ENCODE data around the gene LTBP1. TPM values are rescaled to one million over a fixed set of nuclear protein-coding genes. Genes with fewer than 3 reads are reported as not detected.

LTBP1 gene
- total RNA-seq, 2 donors from 2014 or later = 2.2 to 33.8 TPM

DNA sequence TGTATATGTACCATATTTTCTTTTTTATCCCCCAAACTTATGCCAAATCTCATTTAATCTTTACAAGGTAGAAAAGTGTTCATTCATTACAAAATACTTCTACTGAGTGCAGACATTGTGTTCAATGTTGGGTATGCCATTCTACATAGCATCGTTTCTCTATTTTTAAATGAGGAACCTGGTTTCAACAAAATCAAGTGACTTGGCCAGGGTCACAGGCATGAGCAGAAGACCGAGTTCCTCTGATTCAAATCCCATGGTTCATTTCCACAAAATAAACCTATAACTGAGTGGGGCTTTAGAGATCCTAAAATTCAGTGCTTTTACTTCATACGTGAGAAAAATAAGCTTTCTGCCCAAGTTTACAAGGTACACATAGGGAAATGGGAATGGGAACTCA lies 448.3 kb downstream of the LTBP1 start:
- H3K27ac Mint-ChIP-seq = no peak overlapping the region
- DNase-seq = no peak
- H3K4me1 Mint-ChIP-seq = no peaks in the 10 kb centered on the region

DNA sequence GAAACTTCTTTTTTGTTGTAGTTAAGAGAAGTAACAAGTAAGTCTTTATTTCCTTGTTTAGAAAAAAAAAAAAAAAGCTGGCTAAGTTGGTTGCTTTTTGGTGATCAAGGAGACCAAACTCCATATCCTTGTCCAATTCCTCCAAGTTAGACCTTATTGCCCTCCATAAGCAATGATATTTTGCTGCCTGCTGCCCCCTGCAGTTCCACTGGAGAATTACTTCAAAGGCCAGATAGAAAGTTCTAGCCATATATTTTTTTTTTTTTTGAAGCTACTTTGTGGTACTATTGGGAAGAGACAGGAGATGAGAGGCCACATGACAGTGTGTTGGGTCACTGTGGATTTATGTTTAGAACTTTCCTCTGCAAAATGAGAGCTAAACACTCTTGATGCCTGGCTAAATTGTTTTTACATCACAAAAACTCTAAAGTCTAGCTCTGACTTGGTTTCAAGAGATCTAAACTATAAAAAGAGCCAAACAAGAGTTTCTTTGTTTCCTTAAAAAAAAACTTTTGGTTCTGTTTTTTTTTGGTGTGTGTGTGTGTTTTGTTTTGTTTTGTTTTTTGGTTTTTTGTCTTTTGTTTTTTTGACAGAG lies 449.0 kb downstream of the LTBP1 start:
- no peaks in the 10 kb centered on the region for H3K4me1 Mint-ChIP-seq
- no peak overlapping the region for H3K27ac Mint-ChIP-seq
- H3K27me3 Mint-ChIP-seq = peaks cover 4% of the 10 kb centered on the region
- no peaks in the 10 kb centered on the region for H3K9me3 ChIP-seq (ENCODE audit: control insufficient read depth, low read length, poor library complexity, severe bottlenecking)
- no peaks in the 10 kb centered on the region for H3K36me3 Mint-ChIP-seq (ENCODE audit: low read depth)
- H3K4me3 Mint-ChIP-seq = no peak overlapping the region
- DNase-seq (peak in 1 of 3 donors; percentile 28), ATAC-seq (no peak)

More for the DNA sequence above, 448.3 kb downstream of the LTBP1 start:
- ATAC-seq = no peak
- no peak overlapping the region for H3K4me3 Mint-ChIP-seq
- H3K9me3 ChIP-seq (ENCODE audit: control insufficient read depth, low read length, poor library complexity, severe bottlenecking) = no peaks in the 10 kb centered on the region
- peaks cover 4% of the 10 kb centered on the region for H3K27me3 Mint-ChIP-seq
- no peaks in the 10 kb centered on the region for H3K36me3 Mint-ChIP-seq (ENCODE audit: low read depth)

DNA sequence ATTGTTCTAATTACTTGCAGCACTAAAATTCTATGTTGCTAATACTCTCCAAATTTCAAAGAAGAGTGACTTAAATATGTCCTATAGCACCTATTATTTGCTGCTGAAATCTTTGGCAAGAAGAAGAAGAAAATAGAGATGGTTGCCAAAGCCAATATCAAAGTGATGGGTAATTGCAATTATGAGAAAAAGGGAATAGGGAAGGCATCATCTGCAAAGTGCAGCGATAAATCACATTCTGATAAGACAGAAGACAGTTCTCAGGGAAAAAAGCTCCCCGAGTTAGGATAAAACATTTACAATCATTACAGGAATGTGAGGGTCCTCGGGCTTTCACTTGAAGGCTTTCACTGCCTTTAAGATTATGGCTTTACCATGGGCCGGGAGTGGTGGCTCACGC lies 457.6 kb downstream of the LTBP1 start:
- ATAC-seq = no peak
- H3K27ac Mint-ChIP-seq = no peak overlapping the region
- no peak overlapping the region for H3K4me3 Mint-ChIP-seq
- H3K9me3 ChIP-seq (ENCODE audit: control insufficient read depth, low read length, poor library complexity, severe bottlenecking) = peaks cover 4% of the 10 kb centered on the region
- H3K27me3 Mint-ChIP-seq = peaks cover 25% of the 10 kb centered on the region
- no peaks in the 10 kb centered on the region for H3K36me3 Mint-ChIP-seq (ENCODE audit: low read depth)
- DNase-seq = no peak
- H3K4me1 Mint-ChIP-seq = no peaks in the 10 kb centered on the region

DNA sequence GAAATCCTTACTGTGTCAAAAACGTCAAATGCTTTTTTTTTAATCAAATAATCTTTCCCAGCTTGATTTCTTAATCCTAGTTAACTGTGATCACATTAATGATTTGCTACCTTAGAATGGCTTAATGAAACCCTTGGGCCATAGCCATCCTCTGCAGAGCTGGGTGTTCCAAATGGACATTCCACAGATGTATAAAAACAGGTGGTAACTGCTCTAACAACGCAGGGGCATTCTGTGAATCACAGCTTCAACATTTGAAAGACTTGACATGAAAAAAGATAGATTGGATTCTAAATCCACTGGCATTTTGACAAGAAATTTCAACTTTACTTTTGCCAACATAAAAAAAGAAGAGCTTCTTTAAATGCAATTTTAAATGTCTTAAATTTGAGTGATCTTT lies 459.9 kb downstream of the LTBP1 start:
- Mint-ChIP-seq H3K4me1 (no peaks in the 10 kb centered on the region), H3K4me3 (no peak overlapping the region), H3K27ac (no peak overlapping the region), H3K36me3 (ENCODE audit: low read depth) (no peaks in the 10 kb centered on the region), H3K27me3 (peaks cover 22% of the 10 kb centered on the region)
- H3K9me3 ChIP-seq (ENCODE audit: control insufficient read depth, low read length, poor library complexity, severe bottlenecking) = peaks cover 4% of the 10 kb centered on the region
- ATAC-seq (no peak), DNase-seq (no peak)

DNA sequence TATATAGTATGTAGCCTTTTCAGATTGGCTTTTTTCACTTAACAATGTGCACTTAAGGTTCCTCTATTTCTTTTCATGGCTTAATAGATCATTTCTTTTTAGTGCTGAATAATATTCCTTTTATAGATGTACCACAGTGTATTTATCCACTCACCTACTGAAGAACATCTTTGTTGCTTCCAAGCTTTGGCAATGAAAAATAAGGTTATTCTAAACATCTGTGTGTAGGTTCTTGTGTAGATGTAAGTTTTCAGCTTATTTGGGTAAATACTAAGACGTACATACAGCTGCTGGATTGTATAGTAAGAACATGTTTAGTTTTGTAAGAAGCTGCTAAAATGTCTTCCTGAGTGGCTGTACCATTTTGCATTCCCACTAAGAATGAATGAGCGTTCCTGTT lies 461.4 kb downstream of the LTBP1 start:
- no peaks in the 10 kb centered on the region for H3K36me3 Mint-ChIP-seq (ENCODE audit: low read depth)
- peaks cover 22% of the 10 kb centered on the region for H3K27me3 Mint-ChIP-seq
- no peak for DNase-seq
- ATAC-seq = no peak
- peaks cover 4% of the 10 kb centered on the region for H3K9me3 ChIP-seq (ENCODE audit: control insufficient read depth, low read length, poor library complexity, severe bottlenecking)
- H3K4me1 Mint-ChIP-seq = no peaks in the 10 kb centered on the region
- no peak overlapping the region for H3K27ac Mint-ChIP-seq
- no peak overlapping the region for H3K4me3 Mint-ChIP-seq

DNA sequence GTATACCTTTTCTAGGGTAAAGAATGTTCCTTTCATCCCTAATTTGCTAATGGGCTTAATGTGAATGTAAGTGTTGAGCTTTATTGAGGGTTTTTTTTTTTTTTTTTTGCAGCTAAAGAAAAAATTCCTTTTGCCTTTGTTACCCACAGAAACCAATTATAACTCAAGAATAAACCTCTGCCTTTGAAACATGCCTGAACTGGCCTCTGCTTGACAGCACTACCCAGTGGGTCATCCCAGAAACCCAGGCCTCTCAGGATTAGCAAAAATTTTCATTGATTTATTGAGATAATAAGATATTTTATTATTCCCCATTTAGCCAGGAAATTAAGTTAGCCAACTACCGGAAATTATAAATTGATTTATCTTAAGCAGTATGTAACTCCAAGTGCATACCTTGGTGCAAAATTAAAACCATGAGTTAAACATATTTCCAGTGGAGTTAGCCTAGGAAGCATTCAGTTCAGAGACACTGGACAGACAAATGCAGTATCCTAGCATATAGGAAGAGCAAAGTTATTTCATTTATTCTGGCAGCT lies 462.7 kb downstream of the LTBP1 start:
- Mint-ChIP-seq H3K27me3 (peaks cover 16% of the 10 kb centered on the region), H3K4me3 (no peak overlapping the region), H3K27ac (no peak overlapping the region), H3K36me3 (ENCODE audit: low read depth) (no peaks in the 10 kb centered on the region), H3K4me1 (no peaks in the 10 kb centered on the region)
- peaks cover 4% of the 10 kb centered on the region for H3K9me3 ChIP-seq (ENCODE audit: control insufficient read depth, low read length, poor library complexity, severe bottlenecking)
- DNase-seq = no peak
- no peak for ATAC-seq

DNA sequence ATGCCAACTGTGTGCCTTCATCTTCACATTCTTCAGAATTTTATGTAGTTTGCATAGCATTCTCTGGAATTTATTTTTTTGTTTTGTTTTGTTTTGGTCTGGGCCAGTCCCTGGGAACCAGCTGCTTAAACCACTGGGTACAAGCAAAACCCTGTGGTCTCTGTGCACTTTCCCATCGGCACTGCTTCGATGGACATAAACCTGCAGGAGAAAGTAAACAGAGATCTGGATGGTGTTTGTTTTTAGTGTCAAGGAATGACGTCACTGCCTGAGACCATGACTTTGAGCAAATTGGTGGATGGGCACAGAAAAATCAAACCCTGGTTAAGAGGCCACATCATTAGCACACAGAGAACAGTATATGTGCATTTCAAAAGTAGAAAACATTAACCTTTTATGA lies 465.0 kb downstream of the LTBP1 start:
- no peak overlapping the region for H3K27ac Mint-ChIP-seq

DNA sequence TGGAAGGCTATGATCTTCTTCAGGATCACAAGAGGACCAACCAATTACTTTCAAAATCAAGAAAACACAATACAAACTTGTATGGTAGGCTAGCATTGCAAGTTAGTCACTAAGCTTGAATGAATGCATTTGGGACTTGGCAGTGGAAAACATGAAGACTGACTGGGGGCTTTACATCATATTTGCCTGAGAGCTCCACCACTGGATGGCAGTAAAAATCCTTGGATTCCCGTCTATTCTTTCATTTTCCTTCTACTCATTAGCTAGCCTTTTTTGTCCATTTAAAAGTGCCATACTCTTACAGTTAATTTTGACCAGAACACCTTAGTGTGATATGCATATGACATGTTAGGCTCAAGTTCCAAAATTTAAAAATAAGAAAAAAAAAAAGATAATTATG lies 466.2 kb downstream of the LTBP1 start:
- Mint-ChIP-seq H3K27ac (no peak overlapping the region), H3K27me3 (peaks cover 18% of the 10 kb centered on the region), H3K36me3 (ENCODE audit: low read depth) (peaks cover 3% of the 10 kb centered on the region), H3K4me1 (no peaks in the 10 kb centered on the region), H3K4me3 (no peak overlapping the region)
- DNase-seq (no peak), ATAC-seq (no peak)
- peaks cover 4% of the 10 kb centered on the region for H3K9me3 ChIP-seq (ENCODE audit: control insufficient read depth, low read length, poor library complexity, severe bottlenecking)

More for the DNA sequence above, 465.0 kb downstream of the LTBP1 start:
- DNase-seq (no peak), ATAC-seq (no peak)
- H3K27me3 Mint-ChIP-seq = peaks cover 8% of the 10 kb centered on the region
- no peak overlapping the region for H3K4me3 Mint-ChIP-seq
- peaks cover under 1% of the 10 kb centered on the region for H3K36me3 Mint-ChIP-seq (ENCODE audit: low read depth)
- H3K9me3 ChIP-seq (ENCODE audit: control insufficient read depth, low read length, poor library complexity, severe bottlenecking) = peaks cover 4% of the 10 kb centered on the region
- no peaks in the 10 kb centered on the region for H3K4me1 Mint-ChIP-seq

DNA sequence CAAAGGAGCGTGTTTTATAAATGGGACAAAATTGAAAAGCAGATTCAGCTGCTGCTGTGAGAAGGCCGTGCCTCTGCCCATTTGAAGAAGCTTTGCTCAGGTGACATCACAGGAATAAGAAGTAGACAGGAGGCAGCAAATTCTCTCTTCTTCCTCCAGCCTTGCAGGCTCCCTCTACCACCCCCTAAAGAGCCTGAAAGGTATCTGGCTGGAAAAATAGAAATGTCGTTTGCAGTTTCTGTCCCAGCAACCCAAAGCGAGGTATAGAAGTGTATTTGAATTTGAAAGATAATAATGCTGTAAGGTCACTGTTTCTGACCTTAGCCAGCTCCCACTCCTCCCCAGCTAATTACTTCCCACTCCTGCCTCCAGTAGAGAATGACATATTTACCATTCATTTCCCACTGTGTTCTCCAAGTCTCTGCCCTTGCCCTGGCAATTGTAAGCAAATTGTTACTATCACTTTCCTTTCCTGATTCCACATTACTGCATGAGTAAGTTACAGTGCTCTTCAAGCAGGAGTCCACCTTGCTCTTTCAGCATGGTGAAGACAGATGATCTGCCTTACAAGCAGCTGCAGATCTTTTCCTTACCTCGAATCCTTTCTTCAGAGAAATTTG lies 472.9 kb downstream of the LTBP1 start:
- peaks cover 3% of the 10 kb centered on the region for H3K36me3 Mint-ChIP-seq (ENCODE audit: low read depth)
- DNase-seq (no peak), ATAC-seq (no peak)
- H3K9me3 ChIP-seq (ENCODE audit: control insufficient read depth, low read length, poor library complexity, severe bottlenecking) = no peaks in the 10 kb centered on the region
- H3K4me1 Mint-ChIP-seq = no peaks in the 10 kb centered on the region
- H3K27ac Mint-ChIP-seq = no peak overlapping the region
- peaks cover 40% of the 10 kb centered on the region for H3K27me3 Mint-ChIP-seq
- no peak overlapping the region for H3K4me3 Mint-ChIP-seq

DNA sequence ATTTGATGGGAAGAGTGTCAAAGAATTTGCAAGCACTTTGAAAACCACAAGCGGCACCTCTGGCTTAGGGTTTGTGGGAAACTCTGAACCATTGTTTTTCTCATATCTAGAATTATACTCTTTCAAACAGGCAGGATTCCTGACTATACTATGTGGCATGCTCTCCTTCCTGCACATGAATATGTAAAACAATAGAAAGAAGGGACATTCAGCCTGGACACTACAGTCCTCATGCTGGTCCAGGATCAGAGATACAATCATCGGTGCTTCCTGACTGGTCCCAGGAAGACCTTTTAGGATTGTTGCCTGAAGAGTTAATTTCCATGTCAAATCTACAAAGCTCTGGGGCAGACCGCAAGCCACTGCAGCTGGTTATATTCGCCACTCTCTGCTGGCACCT lies 474.0 kb downstream of the LTBP1 start:
- Mint-ChIP-seq H3K27ac (no peak overlapping the region), H3K4me3 (no peak overlapping the region), H3K36me3 (ENCODE audit: low read depth) (peaks cover 3% of the 10 kb centered on the region), H3K4me1 (no peaks in the 10 kb centered on the region), H3K27me3 (peaks cover 38% of the 10 kb centered on the region)
- H3K9me3 ChIP-seq (ENCODE audit: control insufficient read depth, low read length, poor library complexity, severe bottlenecking) = no peaks in the 10 kb centered on the region
- DNase-seq (no peak), ATAC-seq (no peak)

DNA sequence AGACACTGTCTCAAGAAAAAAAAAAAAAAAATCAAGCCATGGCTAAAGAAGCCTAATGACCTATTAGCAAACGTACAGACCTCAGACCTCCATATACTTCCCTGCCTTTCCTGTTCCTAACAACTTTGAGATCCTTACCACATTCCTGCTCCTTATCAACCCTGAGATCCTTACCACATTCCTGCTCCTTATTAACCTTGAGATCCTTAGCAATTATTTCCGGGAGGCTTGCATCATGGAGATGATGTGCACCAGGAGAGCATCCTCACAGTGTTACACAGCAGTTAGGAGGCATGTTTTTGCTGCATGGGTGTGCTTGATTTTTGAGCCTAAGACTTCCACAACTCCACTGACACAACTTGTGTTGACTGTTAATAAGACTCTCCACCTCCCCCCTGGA lies 475.1 kb downstream of the LTBP1 start:
- peaks cover 1% of the 10 kb centered on the region for H3K36me3 Mint-ChIP-seq (ENCODE audit: low read depth)
- no peaks in the 10 kb centered on the region for H3K4me1 Mint-ChIP-seq
- no peaks in the 10 kb centered on the region for H3K9me3 ChIP-seq (ENCODE audit: control insufficient read depth, low read length, poor library complexity, severe bottlenecking)
- DNase-seq (no peak), ATAC-seq (no peak)
- no peak overlapping the region for H3K4me3 Mint-ChIP-seq
- H3K27me3 Mint-ChIP-seq = peaks cover 36% of the 10 kb centered on the region
- H3K27ac Mint-ChIP-seq = no peak overlapping the region

DNA sequence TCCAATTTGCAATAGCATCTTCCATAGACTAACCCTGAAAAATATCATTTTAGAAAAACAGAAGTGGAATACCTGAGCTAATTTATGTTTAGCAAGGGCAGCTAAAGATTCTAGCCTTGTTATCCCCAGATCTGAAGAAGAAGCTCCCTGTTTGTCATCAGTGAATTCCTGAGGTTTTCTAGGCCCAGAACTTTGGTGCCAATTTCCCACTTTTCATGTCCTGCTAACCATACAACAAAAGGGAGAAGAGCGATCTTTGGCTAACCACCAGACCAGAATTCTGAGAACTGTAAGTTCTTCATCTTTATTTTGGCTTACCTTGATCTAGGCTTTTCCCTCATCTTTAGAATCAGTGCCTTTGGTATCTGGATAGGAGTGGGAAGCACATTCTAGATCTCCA lies 478.4 kb downstream of the LTBP1 start:
- peaks cover 11% of the 10 kb centered on the region for H3K27me3 Mint-ChIP-seq
- H3K9me3 ChIP-seq (ENCODE audit: control insufficient read depth, low read length, poor library complexity, severe bottlenecking) = no peaks in the 10 kb centered on the region
- no peaks in the 10 kb centered on the region for H3K36me3 Mint-ChIP-seq (ENCODE audit: low read depth)
- no peak overlapping the region for H3K4me3 Mint-ChIP-seq
- ATAC-seq (no peak), DNase-seq (no peak)
- no peaks in the 10 kb centered on the region for H3K4me1 Mint-ChIP-seq
- no peak overlapping the region for H3K27ac Mint-ChIP-seq

DNA sequence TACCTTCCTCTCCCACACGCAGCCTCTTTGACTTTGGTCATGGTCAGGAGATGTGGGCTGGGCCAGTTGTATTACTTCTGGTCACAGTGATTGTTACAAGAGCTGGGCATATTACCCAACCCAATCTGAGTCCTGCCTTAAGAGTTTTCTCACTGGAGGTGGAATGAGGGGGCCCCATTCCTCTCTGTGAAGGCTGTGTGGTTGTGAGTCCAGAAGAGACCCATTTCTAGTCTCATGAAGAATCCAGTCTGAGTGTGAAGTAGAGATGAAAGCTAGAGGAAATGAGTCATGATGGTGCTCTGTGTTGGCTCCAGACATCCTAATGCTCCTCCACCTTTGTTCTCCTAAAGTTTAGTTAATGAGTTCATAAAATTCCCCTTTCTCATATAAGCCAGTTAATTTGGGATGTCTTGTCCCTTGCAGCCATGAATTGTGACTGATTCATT lies 478.9 kb downstream of the LTBP1 start:
- Mint-ChIP-seq H3K27me3 (peaks cover 7% of the 10 kb centered on the region), H3K4me1 (no peaks in the 10 kb centered on the region)

More for the DNA sequence above, 478.9 kb downstream of the LTBP1 start:
- no peak overlapping the region for H3K4me3 Mint-ChIP-seq
- no peak overlapping the region for H3K27ac Mint-ChIP-seq
- no peaks in the 10 kb centered on the region for H3K36me3 Mint-ChIP-seq (ENCODE audit: low read depth)
- H3K9me3 ChIP-seq (ENCODE audit: control insufficient read depth, low read length, poor library complexity, severe bottlenecking) = no peaks in the 10 kb centered on the region
- ATAC-seq = no peak
- DNase-seq = no peak
